SK-N-MC (cell line): ENCODE measurements around the gene COQ3.

ENCODE experiments used
- EZH2 ChIP-seq: fragments of 200-600 bp; sonication (generic); IDR thresholded peaks from one replicate; pipeline ENCODE4 v1.6.1; 2017; ENCODE audit warnings: antibody characterized with exemption
- FOXP2 ChIP-seq: optimal IDR thresholded peaks from 2 replicates; pipeline ENCODE3; 2011; ENCODE audit warnings: mild to moderate bottlenecking, moderate library complexity; ENCODE audit not compliant: insufficient read depth; ENCODE audit errors: extremely low read length, control extremely low read depth
- POLR2AphosphoS5 ChIP-seq: IDR thresholded peaks from 2 replicates; pipeline ENCODE4 v1.6.1; 2012; ENCODE audit warnings: mild to moderate bottlenecking, low read depth, low read length, borderline replicate concordance

DNA sequence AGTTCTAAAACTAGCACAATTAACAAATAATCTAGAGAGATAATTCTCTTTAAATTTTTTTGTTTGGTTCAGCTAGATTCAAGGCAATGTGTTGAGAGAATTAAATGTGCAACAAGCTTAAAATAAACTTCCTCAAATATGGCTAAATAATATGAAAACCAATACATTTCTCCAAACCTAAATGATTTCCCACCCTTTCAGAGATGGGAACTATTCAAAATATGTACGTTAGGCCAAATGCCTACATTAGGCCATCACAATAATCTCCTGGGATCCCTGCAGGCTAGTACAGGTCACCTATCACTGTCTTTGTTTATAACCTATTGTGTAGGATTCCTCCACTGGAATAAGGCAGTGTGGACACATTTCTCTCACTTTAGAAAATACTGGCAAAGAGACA is 46.2 kb downstream of the COQ3 start:
- TF ChIP-seq EZH2: no peak
- TF ChIP-seq POLR2AphosphoS5: no peak
- no peak for TF ChIP-seq FOXP2
